Measurements from ENCODE around the gene SESN3.
A peak's percentile ranks its signal among the peaks of the same experiment; 100 is the strongest.
"Not testable (repeated sequence)": the region's sequence is repeated elsewhere in the genome, so short reads cannot be mapped to it uniquely, and the experiment has no call there.

Gene SESN3, protein sequence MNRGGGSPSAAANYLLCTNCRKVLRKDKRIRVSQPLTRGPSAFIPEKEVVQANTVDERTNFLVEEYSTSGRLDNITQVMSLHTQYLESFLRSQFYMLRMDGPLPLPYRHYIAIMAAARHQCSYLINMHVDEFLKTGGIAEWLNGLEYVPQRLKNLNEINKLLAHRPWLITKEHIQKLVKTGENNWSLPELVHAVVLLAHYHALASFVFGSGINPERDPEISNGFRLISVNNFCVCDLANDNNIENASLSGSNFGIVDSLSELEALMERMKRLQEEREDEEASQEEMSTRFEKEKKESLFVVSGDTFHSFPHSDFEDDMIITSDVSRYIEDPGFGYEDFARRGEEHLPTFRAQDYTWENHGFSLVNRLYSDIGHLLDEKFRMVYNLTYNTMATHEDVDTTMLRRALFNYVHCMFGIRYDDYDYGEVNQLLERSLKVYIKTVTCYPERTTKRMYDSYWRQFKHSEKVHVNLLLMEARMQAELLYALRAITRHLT

DNA sequence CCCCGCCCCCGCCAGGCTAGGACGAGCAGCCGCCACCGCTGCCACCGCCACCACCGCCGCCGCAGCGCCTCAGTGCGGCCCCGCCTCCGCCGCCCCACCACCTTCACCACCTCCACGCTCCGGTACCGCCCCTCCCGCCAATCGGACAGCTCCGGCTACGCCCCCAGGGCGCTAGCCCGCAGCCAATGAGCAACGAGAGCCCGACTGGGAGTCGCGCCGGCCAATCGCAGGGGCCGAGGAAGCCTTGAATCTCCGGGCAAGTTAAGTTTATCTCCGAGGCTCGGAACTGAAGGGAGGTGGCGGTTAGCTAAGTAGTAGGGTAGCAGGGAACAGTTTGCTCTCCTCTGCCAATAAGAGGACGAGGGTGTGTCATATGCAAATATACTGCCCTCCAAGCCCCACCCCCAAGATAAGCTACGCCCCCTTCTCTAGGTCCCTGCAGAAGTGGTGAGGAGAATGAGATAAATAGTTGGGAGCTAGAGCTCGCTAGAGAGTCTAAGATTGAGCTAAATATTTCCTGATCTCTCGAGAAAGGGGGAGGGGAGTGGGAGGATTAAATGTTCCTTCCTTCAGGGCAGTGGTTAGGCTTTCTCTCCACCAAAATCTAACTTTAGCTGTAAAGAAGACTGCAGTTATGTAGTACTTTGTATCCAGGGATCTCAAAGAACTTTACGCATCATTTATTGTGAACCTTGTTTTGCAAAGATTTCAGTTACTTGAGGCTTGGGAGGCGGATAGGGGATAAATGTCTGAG lies at the start of gene SESN3:
TSS of gene SESN3 (minus strand) at position 76 of the 754 bp plus-strand sequence. CDS start 342 bp downstream, outside the sequence.
- Mint-ChIP-seq H3K9me3 (ENCODE audit: low read depth) (no peaks in the 10 kb centered on the region), H3K4me1 (ENCODE audit: low read depth) (peaks cover 55% of the 10 kb centered on the region), H3K4me3 (peak within 1 kb of the TSS; percentile 95), H3K27ac (peak within 1 kb of the TSS; percentile 86), H3K36me3 (no peaks in the 10 kb centered on the region), H3K27me3 (no peaks in the 10 kb centered on the region)

DNA sequence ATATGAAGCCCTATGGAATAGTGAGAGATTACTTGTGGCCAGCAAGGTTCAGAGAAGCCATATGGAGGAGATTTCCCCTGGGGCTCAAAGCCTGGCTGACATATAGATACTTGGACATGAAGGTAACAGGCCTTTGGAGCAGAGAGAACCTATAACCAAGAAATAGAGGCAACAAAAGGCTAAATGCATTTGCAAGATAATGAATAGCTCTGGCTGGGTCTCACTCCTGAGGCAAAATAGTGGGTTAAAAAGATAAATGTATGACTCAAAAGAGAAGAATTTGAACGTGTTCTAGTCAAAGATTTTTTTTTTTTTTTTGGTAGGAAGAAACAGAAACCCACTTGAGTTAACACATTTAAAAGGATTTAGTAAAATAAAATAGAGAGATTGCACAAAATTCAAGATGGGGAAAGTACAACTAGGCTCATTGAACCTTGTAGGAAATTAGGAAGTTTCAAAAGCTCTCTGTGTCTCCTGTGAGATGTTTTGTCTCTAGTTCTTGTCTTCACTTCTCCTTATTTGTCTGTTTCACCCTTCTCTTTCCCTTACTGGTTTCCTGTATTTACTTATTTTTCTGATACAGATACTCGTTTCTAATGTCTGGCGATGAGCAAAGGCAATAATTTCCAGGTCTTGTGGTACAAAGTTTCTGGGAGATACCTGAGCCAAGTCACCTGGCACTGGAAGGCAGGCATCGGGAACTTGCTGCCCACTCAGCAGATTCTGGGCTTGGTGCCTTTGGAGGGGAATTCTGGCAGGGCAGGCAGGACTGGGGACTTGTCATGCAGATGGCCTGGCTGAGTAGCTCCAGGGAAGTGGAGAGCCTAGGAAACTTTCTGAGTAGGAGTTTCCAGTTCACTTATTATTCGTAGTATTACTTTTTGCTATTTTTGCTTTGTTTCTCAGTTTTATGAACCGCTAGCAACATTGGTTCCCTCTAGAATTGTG lies 49.2 kb upstream of the SESN3 start:
- H3K4me1 Mint-ChIP-seq (ENCODE audit: low read depth), result no peaks in the 10 kb centered on the region
- H3K9me3 Mint-ChIP-seq (ENCODE audit: low read depth), result no peaks in the 10 kb centered on the region
- H3K4me3 Mint-ChIP-seq, result no peak overlapping the region
- no peaks in the 10 kb centered on the region for H3K36me3 Mint-ChIP-seq
- H3K27me3 Mint-ChIP-seq, result no peaks in the 10 kb centered on the region
- H3K27ac Mint-ChIP-seq, result no peak overlapping the region

DNA sequence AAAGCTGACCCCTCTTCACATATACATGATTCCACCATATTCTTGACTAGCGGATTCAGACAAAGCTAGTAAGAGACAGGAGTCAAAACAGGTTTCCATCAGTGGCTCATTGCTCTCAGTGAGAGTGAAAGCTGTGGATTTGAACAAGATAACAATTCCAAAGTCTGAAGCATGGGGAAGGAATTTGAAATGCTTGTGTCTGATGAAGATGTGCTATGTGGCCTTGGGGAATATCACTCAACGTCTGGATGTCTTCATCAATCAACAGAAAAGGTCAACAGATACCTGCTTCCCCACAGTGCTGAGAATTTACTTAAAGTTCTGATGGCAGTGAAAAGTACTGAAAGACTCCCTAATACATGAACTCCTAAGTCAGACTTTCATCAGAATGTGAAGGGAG lies 46.9 kb upstream of the SESN3 start:
- no peaks in the 10 kb centered on the region for H3K36me3 Mint-ChIP-seq
- H3K4me3 Mint-ChIP-seq, result no peak overlapping the region
- H3K4me1 Mint-ChIP-seq (ENCODE audit: low read depth), result no peaks in the 10 kb centered on the region
- no peaks in the 10 kb centered on the region for H3K27me3 Mint-ChIP-seq
- no peaks in the 10 kb centered on the region for H3K9me3 Mint-ChIP-seq (ENCODE audit: low read depth)
- H3K27ac Mint-ChIP-seq, result no peak overlapping the region

DNA sequence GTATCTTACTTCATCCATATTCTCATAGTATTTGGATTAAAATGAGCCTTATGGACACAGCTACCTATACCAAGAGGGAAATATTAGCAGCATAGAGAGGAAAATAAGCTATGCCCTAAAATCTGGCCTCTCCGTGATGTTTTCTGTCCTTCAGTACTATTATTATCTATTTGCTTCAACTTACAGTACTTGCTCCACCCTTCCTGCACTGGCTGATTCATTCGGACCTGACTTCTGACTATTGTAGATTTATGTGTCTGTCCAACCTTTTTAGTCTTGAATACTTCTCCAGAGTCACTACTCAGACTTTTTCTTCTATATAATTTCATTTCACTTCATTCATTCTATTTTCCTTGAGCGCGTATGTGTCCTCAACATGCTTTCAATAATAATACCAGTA lies 45.1 kb upstream of the SESN3 start:
- H3K4me1 Mint-ChIP-seq (ENCODE audit: low read depth), result no peaks in the 10 kb centered on the region
- no peak overlapping the region for H3K27ac Mint-ChIP-seq
- no peaks in the 10 kb centered on the region for H3K36me3 Mint-ChIP-seq
- H3K27me3 Mint-ChIP-seq, result no peaks in the 10 kb centered on the region
- no peak overlapping the region for H3K4me3 Mint-ChIP-seq
- H3K9me3 Mint-ChIP-seq (ENCODE audit: low read depth), result no peaks in the 10 kb centered on the region

DNA sequence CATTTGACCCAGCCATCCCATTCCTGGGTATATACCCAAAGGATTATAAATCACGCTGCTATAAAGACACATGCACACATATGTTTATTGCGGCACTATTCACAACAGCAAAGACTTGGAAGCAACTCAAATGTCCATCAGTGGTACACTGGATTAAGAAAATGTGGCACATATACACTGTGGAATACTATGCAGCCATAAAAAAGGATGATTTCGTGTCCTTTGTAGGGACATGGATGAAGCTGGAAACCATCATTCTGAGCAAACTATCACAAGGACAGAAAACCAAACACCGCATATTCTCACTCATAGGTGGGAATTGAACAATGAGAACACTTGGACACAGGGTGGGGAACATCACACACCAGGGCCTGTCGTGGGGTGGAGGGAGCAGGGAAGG lies 42.6 kb upstream of the SESN3 start:
- H3K9me3 Mint-ChIP-seq (ENCODE audit: low read depth); H3K27ac Mint-ChIP-seq; H3K27me3 Mint-ChIP-seq; H3K4me1 Mint-ChIP-seq (ENCODE audit: low read depth); H3K4me3 Mint-ChIP-seq; H3K36me3 Mint-ChIP-seq: not testable (repeated sequence)

DNA sequence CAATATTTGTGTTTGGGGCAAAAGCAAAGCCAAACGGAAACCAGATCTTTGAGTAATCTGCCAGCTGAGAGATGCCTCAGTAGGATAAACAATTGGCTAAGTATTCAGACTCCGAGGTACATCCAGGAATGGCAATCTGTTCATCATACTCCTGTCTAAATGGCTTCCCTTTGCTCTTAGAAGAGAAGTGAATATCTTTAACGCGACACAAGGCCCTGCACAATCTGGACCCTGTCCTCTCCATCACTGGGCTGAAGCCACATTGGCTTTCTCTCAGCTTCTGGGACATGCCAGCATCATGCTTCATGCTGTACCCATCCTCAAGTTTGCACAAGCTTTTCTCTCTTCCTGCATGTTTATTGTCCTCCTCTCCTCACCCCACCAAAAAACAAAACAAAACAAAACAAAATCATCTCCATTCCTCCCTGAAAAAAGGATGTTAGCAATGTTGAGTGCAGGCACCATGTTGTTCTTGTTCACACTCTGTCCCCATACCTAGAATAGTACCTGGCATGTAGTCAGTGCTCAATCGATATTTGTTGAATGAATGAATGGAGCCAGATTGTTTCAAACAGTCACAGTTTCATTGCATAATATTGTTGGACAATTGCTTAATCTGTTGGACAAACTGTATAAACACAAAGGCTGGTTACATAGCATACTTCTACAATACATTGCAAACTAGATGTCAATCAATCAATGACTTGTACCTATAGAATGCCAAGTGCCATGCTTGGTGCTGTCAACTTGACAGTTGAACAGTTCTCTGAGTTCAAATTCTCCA lies 38.2 kb upstream of the SESN3 start:
- no peaks in the 10 kb centered on the region for H3K36me3 Mint-ChIP-seq
- H3K9me3 Mint-ChIP-seq (ENCODE audit: low read depth), result no peaks in the 10 kb centered on the region
- no peak overlapping the region for H3K4me3 Mint-ChIP-seq
- no peaks in the 10 kb centered on the region for H3K4me1 Mint-ChIP-seq (ENCODE audit: low read depth)
- H3K27ac Mint-ChIP-seq, result no peak overlapping the region
- no peaks in the 10 kb centered on the region for H3K27me3 Mint-ChIP-seq

DNA sequence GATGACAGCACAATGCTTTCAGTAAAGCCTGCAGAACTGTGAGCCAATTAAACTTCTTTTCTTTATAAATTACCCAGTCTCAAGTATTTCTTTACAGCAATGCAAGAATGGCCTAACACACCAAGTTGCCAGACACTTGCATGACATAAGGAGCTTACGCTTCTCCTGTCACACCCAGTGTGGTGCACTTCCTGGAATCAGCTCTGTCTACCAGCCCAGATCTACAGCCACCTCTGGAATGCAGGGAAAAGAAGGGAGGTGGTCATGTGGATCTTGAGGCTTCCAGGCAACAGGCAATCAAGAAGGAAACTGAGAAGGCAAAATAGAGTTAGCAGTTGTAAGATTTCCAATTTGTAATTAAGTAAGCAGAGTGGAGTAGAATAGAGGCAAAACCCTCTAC lies 37.4 kb upstream of the SESN3 start:
- no peaks in the 10 kb centered on the region for H3K9me3 Mint-ChIP-seq (ENCODE audit: low read depth)
- H3K36me3 Mint-ChIP-seq, result no peaks in the 10 kb centered on the region
- no peak overlapping the region for H3K27ac Mint-ChIP-seq
- H3K27me3 Mint-ChIP-seq, result no peaks in the 10 kb centered on the region
- peaks cover 6% of the 10 kb centered on the region for H3K4me1 Mint-ChIP-seq (ENCODE audit: low read depth)
- no peak overlapping the region for H3K4me3 Mint-ChIP-seq

DNA sequence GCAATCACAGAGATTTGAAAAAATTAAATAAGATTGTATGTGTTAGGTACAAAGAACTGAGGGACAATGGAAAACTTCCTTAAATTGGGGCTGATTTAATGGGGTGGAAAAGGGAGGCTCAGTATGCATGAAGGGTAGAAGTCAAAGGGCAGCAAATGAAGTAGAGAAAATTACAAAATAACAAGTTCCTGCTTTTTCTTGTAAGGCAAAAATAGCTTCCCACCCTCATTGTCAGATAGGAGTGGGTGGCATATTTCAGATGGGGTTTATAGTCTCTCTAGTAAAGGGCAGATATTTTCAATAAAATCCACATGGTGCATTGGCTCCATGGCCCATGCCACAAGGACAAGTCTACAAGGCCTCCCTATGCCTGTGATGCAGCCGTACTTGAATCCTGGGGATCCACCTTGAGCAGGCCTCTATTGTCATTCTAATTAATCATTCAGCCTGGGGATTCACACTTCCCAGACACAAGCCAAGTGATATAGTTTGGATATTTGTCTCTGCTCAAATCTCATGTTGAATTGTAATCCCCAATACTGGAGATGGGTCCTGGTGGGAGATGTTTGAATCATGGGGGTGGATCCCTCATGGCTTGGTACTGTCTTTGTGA lies 36.7 kb upstream of the SESN3 start:
- no peaks in the 10 kb centered on the region for H3K36me3 Mint-ChIP-seq
- no peaks in the 10 kb centered on the region for H3K27me3 Mint-ChIP-seq
- H3K9me3 Mint-ChIP-seq (ENCODE audit: low read depth), result no peaks in the 10 kb centered on the region
- H3K4me3 Mint-ChIP-seq, result no peak overlapping the region
- no peak overlapping the region for H3K27ac Mint-ChIP-seq
- peaks cover 10% of the 10 kb centered on the region for H3K4me1 Mint-ChIP-seq (ENCODE audit: low read depth)

DNA sequence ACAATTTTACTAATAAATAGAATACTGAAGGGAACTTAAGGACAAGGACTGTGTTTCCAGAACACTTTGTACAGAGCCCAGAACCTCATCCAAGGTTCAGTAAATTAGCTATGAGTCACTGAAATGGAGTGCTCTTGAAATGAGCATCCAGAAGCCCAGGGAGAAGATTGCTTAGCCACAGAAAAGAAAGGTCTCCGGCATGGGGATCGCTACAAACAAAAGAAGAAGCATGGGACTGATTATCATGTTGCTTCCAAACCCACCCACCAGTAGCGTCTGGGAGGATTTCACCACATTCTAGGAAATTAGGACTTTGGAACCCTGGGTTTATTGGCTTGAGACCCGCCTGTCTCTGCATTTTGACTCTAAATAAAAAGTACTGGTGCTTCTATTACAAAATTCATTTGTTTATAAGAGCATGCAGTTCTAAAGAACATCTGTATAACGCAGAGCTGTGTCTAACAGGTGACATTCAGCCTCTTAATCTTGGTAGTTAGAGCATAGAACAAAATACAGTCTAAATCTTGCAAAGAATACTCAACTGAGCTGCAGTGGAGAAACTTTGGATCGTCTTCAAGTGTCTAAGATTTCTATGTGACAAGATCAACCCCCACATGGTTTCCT lies 35.9 kb upstream of the SESN3 start:
- Mint-ChIP-seq H3K36me3 (no peaks in the 10 kb centered on the region), H3K27ac (no peak overlapping the region), H3K9me3 (ENCODE audit: low read depth) (no peaks in the 10 kb centered on the region), H3K4me1 (ENCODE audit: low read depth) (peaks cover 10% of the 10 kb centered on the region), H3K4me3 (no peak overlapping the region), H3K27me3 (no peaks in the 10 kb centered on the region)

DNA sequence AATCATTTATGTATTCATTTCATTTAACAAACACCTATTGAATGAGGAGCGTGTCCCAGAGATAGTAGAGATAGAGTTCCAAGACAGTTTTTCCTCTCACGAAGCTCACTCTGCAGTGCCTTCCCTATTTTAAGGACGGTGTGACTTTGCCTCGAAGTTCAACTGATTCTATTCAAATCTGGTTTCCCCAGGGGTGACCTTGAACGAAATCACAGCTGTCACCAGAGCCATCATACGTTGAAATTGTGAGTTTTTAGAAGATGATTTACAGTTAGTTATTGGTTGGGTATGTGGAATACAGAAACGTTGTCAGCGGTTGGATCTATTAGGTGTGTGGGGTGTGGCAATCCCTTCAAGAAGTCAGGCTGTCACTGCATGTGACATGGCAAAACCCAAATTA lies 33.9 kb upstream of the SESN3 start:
- Mint-ChIP-seq H3K27ac (no peak overlapping the region), H3K36me3 (no peaks in the 10 kb centered on the region)

DNA sequence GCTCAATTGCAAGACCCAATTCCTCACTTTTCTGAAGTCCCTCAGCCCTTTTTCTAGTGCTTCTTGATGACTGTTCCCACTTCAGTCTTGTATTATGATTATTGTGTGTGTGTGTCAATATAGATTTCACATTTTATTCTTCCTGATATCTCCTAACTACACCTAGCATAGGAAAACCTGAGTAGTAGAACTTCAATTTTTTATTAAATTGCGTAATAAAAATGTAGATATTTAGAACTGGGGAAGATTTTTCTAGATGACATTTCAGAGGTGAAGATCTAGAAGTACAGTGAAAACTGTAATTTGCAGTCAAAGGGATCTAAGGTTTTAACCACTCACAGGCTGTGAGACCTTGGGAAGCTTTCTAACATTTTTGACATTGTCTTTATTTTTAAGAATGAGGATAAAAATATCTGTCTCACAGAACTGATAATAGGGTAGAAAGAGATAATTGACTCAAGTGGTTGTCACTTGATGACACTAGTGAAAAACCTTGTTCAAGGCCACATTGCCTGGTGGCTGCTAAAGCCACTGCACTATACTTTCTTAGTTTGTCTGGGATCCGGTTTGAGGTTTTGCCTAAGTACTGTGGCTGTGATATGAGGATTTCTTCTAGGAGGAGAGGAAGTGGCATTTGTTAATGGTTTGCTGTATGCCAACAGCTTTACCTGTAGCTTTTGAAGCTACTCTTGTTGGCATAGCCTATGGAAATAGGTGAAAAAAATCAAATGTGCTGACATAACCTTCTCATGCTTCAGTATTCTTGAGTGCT lies 32.2 kb upstream of the SESN3 start:
- Mint-ChIP-seq H3K27me3 (no peaks in the 10 kb centered on the region), H3K4me1 (ENCODE audit: low read depth) (peaks cover 10% of the 10 kb centered on the region), H3K36me3 (peaks cover 2% of the 10 kb centered on the region), H3K4me3 (no peak overlapping the region), H3K27ac (no peak overlapping the region), H3K9me3 (ENCODE audit: low read depth) (no peaks in the 10 kb centered on the region)

More for the DNA sequence above, 33.9 kb upstream of the SESN3 start:
- Mint-ChIP-seq H3K27me3 (no peaks in the 10 kb centered on the region), H3K4me1 (ENCODE audit: low read depth) (peaks cover 10% of the 10 kb centered on the region), H3K4me3 (no peak overlapping the region), H3K9me3 (ENCODE audit: low read depth) (no peaks in the 10 kb centered on the region)

DNA sequence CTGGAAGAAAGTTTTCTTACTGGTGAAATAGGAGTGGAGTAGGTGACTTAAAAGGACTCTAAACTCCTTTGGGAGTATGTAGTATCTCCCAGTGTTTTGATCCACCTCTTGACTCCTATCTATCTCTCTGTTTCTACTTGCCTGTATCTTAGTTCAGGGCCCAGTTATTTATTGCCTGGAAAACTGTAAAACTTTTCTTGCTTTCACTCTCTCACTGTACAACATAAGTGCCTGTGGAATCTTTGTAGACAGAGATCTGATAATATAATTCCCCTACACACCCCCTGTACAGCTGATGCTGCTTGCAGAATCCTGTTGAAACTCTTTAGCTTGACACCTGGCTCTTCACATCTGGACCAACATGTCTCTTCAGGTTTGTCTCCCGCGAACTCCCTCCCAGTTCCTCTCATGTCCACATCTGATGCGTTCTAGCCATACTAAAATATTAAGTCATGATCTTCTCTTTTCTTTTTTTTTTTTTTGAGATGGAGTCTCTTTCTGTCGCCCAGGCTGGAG lies 26.5 kb upstream of the SESN3 start:
- no peaks in the 10 kb centered on the region for H3K9me3 Mint-ChIP-seq (ENCODE audit: low read depth)
- no peak overlapping the region for H3K4me3 Mint-ChIP-seq
- no peak overlapping the region for H3K27ac Mint-ChIP-seq

DNA sequence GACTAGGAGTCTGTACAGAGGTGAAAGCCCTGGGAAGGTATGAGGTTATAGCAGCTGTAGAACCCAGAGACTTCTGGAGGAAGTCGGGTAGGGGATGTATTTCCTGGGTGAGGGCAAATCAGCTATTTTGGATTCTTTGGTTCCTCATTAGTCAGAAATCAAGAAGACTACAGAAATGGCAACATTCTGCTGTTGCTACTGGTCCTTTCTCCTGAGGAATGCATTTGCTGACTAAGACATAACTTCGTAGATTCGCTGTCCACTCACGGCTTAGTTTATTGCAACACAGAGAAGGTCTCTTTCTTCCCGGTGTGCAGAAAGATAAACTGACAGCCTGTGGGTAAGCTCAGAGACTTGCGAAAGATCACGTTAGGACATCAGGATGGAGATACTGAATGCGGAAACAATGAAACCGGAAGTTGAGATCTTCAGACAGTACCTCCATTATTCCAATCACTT lies 25.3 kb upstream of the SESN3 start:
- Mint-ChIP-seq H3K36me3 (peaks cover 2% of the 10 kb centered on the region), H3K4me3 (no peak overlapping the region), H3K9me3 (ENCODE audit: low read depth) (no peaks in the 10 kb centered on the region), H3K27me3 (no peaks in the 10 kb centered on the region), H3K4me1 (ENCODE audit: low read depth) (peaks cover 43% of the 10 kb centered on the region), H3K27ac (peak overlapping the region; percentile 1)

More for the DNA sequence above, 26.5 kb upstream of the SESN3 start:
- Mint-ChIP-seq H3K36me3 (peaks cover 2% of the 10 kb centered on the region), H3K27me3 (no peaks in the 10 kb centered on the region), H3K4me1 (ENCODE audit: low read depth) (peaks cover 40% of the 10 kb centered on the region)

Data from activated naive CD8-positive, alpha-beta T cell (primary cell).